ENCODE data around the gene LRRC17. TPM values are rescaled to one million over a fixed set of nuclear protein-coding genes. Genes with fewer than 3 reads are reported as not detected.

Gene LRRC17
- total and polyA plus RNA-seq, 2 of the 4 experiments (the other 2 are of a cell fraction) = 250 to 280 TPM

DNA sequence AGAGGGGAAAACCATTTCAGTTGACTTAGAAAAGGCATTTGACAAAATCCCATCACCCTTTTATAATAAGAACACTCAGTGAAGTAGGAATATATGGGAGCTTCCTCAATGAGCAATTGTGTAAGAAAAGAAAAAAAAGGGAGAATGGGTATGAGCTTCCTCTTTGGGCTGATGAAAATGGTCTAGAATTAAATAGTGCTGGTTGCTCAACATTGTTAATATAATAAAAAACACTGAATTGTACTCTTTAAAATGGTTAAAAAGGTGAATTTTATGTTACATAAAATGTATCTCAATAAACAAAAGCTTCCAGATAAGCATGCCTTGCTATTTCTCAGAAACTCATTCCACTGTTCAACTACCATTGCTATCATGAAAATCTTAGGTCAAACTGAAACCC, 40.6 kb downstream of the LRRC17 start:
- no peak for ATAC-seq (ENCODE audit: low read depth)
- Histone ChIP-seq H2AFZ (replicated peaks; ENCODE audit: low read length, poor library complexity) (no peak overlapping the region), H4K8ac (ENCODE audit: low read depth in 2 of 2, low read length in 2 of 2) (no peak overlapping the region), H3K79me1 (ENCODE audit: low read depth in 1 of 2, low read length in 2 of 2) (no peaks in the 10 kb centered on the region), H3K9me1 (ENCODE audit: insufficient read depth, low read length) (no peaks in the 10 kb centered on the region), H2BK15ac (ENCODE audit: low read depth, low read length) (no peak overlapping the region), H3K4ac (ENCODE audit: low read depth, low read length) (no peak overlapping the region), H3K9ac (ENCODE audit: low read depth, low read length) (no peak overlapping the region), H4K91ac (ENCODE audit: insufficient read depth, low read depth, low read length) (no peak overlapping the region), H3K9me3 (ENCODE audit: control insufficient read depth, insufficient read depth, low read length) (no peaks in the 10 kb centered on the region), H3K4me2 (ENCODE audit: low read depth, low read length) (no peak overlapping the region), H4K5ac (ENCODE audit: low read depth, low read length) (no peak overlapping the region), H2AK5ac (ENCODE audit: low read depth, low read length) (no peak overlapping the region), H2BK20ac (ENCODE audit: low read depth, low read length) (no peak overlapping the region), H3K4me1 (ENCODE audit: control insufficient read depth, insufficient read depth, low read length) (no peaks in the 10 kb centered on the region), H3K27me3 (ENCODE audit: control insufficient read depth, insufficient read depth, low read length) (no peaks in the 10 kb centered on the region), H3K14ac (replicated peaks; ENCODE audit: low read depth, low read length) (no peak overlapping the region), H4K20me1 (ENCODE audit: insufficient read depth, low read length) (no peaks in the 10 kb centered on the region), H2AK9ac (replicated peaks; ENCODE audit: low read depth, low read length, poor library complexity) (no peak overlapping the region), H3K27ac (ENCODE audit: insufficient read depth, low read length) (no peak overlapping the region), H3K36me3 (ENCODE audit: control insufficient read depth, insufficient read depth, low read length) (no peaks in the 10 kb centered on the region), H3K18ac (ENCODE audit: low read depth, low read length) (no peak overlapping the region), H2BK120ac (ENCODE audit: low read depth, low read length) (no peak overlapping the region), H3K4me3 (ENCODE audit: insufficient read depth, low read depth, low read length) (no peak overlapping the region), H2BK5ac (ENCODE audit: low read depth, low read length, poor library complexity, severe bottlenecking) (no peak overlapping the region), H3K56ac (ENCODE audit: extremely low read depth, insufficient read depth, low read length) (no peak overlapping the region), H3K23ac (ENCODE audit: low read depth, low read length) (no peak overlapping the region)
- intact Hi-C loops (cut with micrococcal nuclease) (no loop called here), dilution Hi-C loops (cut with HindIII; ENCODE audit: low sequenced_read_pairs, unreplicated experiment) (no loop called here), in situ Hi-C loops (cut with MboI; ENCODE audit: low sequenced_read_pairs) (no loop called here)
- BruUV-seq (replicated peaks) = no TSS peak
- TF ChIP-seq SMC3 (IDR thresholded peaks at IDR 0.05; ENCODE audit: low read depth, low read length) (no peak), MAFK (IDR thresholded peaks at IDR 0.05; ENCODE audit: low read depth, low read length) (no peak), NFE2L2 (IDR thresholded peaks at IDR 0.05; ENCODE audit: low read depth, low read length) (no peak), CEBPB (IDR thresholded peaks at IDR 0.05; ENCODE audit: low read depth, low read length) (no peak), MXI1 (IDR thresholded peaks at IDR 0.05; ENCODE audit: borderline replicate concordance, low read depth, low read length) (no peak), RFX5 (IDR thresholded peaks at IDR 0.05; ENCODE audit: low read depth, low read length) (no peak), CHD1 (IDR thresholded peaks at IDR 0.05; ENCODE audit: low read depth, low read length) (no peak), FOS (IDR thresholded peaks at IDR 0.05; ENCODE audit: low read depth, low read length) (no peak), RAD21 (IDR thresholded peaks at IDR 0.05; ENCODE audit: low read length) (no peak), POLR2A (IDR thresholded peaks at IDR 0.05; ENCODE audit: low read depth, low read length) (no peak), BHLHE40 (IDR thresholded peaks at IDR 0.05; ENCODE audit: low read depth, low read length) (no peak), RCOR1 (IDR thresholded peaks at IDR 0.05; ENCODE audit: insufficient replicate concordance, low read length) (no peak), MAZ (IDR thresholded peaks at IDR 0.05; ENCODE audit: borderline replicate concordance, low read depth, low read length) (no peak)
- TF ChIP-seq, protein P1, sequence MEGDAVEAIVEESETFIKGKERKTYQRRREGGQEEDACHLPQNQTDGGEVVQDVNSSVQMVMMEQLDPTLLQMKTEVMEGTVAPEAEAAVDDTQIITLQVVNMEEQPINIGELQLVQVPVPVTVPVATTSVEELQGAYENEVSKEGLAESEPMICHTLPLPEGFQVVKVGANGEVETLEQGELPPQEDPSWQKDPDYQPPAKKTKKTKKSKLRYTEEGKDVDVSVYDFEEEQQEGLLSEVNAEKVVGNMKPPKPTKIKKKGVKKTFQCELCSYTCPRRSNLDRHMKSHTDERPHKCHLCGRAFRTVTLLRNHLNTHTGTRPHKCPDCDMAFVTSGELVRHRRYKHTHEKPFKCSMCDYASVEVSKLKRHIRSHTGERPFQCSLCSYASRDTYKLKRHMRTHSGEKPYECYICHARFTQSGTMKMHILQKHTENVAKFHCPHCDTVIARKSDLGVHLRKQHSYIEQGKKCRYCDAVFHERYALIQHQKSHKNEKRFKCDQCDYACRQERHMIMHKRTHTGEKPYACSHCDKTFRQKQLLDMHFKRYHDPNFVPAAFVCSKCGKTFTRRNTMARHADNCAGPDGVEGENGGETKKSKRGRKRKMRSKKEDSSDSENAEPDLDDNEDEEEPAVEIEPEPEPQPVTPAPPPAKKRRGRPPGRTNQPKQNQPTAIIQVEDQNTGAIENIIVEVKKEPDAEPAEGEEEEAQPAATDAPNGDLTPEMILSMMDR (conservative IDR thresholded peaks at IDR 0.05; ENCODE audit: low read depth, low read length) = no peak
- TF ChIP-seq, protein P2, sequence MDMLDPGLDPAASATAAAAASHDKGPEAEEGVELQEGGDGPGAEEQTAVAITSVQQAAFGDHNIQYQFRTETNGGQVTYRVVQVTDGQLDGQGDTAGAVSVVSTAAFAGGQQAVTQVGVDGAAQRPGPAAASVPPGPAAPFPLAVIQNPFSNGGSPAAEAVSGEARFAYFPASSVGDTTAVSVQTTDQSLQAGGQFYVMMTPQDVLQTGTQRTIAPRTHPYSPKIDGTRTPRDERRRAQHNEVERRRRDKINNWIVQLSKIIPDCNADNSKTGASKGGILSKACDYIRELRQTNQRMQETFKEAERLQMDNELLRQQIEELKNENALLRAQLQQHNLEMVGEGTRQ (IDR thresholded peaks at IDR 0.05; ENCODE audit: low read depth, low read length) = no peak
- TF ChIP-seq, protein P3, sequence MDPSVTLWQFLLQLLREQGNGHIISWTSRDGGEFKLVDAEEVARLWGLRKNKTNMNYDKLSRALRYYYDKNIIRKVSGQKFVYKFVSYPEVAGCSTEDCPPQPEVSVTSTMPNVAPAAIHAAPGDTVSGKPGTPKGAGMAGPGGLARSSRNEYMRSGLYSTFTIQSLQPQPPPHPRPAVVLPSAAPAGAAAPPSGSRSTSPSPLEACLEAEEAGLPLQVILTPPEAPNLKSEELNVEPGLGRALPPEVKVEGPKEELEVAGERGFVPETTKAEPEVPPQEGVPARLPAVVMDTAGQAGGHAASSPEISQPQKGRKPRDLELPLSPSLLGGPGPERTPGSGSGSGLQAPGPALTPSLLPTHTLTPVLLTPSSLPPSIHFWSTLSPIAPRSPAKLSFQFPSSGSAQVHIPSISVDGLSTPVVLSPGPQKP (IDR thresholded peaks at IDR 0.05; ENCODE audit: borderline replicate concordance, low read depth, low read length) = no peak
- no peak for DNase-seq
- POLR2A ChIA-PET (ENCODE audit: unreplicated experiment) = no interaction called here
- CTCF ChIA-PET = no interaction called here

Measured in IMR-90 (cell line).